ENCODE data around the gene DNAJC7. TPM values are rescaled to one million over a fixed set of nuclear protein-coding genes. Genes with fewer than 3 reads are reported as not detected.

DNAJC7 gene
- total RNA-seq, 6 donors from 2014 or later: 53.2 to 109 (median 73.5) TPM

- DNase-seq: peak in 1 of 2 donors; percentile 91
- Histone ChIP-seq H3K27me3 (no peaks in the 10 kb centered on the region), H3K27ac (peak overlapping the region; percentile 83 to 92 (median 90)), H3K36me3 (peaks cover 0 to 20% (median 11%) of the 10 kb centered on the region in 4 donors), H3K4me3 (peak overlapping the region; percentile 12 to 73 (median 68)), H3K4me1 (peaks cover 17 to 51% (median 32%) of the 10 kb centered on the region in 4 donors), H3K9me3 (no peaks in the 10 kb centered on the region)
- ATAC-seq (ENCODE audit: low FRiP score in 2 of 2): peak; percentile 41 to 83
- TF ChIP-seq POLR2A (IDR thresholded peaks at IDR 0.05) (no peak), EP300 (IDR thresholded peaks at IDR 0.05) (no peak), CTCF (IDR thresholded peaks at IDR 0.05) (peak in 1 of 6 experiments; percentile 6), POLR2AphosphoS5 (IDR thresholded peaks at IDR 0.05) (no peak)
- 7 to 11% methylated on average over 18 of the region's 18 CpGs for WGBS, 2 donors
Measured at GRCh38 chr17:41965694-41966462, 51.4 kb downstream of the DNAJC7 start.

GRCh38 chr17:41962768-41963434 lies 54.3 kb downstream of the DNAJC7 start:
- Histone ChIP-seq H3K4me1 (peaks cover 15 to 28% (median 21%) of the 10 kb centered on the region in 4 donors), H3K4me3 (no peak overlapping the region), H3K27me3 (no peaks in the 10 kb centered on the region), H3K27ac (no peak overlapping the region), H3K36me3 (no peaks in the 10 kb centered on the region), H3K9me3 (no peaks in the 10 kb centered on the region)
- 25 to 26% methylated on average over 4 to 9 of the region's 9 CpGs for WGBS, 2 donors
- DNase-seq (peak in 1 of 2 donors; percentile 66), ATAC-seq (ENCODE audit: low FRiP score in 2 of 2) (peak in 1 of 2 donors; percentile 47)
- no peak for TF ChIP-seq EP300 (IDR thresholded peaks at IDR 0.05)
- TF ChIP-seq CTCF (IDR thresholded peaks at IDR 0.05): peak; percentile 74 to 88 (median 82)

DNA sequence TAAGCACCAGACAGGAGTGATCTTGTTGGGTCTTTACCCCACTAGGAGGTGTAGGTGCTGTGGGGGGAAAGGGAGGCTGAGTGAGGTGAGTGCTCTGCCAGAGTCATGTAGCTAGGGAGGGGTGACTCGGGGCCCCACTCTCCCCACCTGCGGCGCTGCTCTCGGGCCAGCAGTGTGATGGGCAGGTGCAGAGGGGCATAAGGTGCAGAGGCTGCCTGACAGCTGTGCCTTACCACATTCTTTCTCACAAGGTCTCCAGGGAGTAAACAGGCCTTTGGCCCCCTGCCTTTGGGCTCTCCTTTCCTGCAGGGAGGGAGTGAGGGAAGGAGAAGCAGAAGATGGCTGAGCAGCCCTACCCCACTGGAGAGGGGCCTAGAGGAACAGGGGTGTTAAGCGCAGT lies 55.1 kb downstream of the DNAJC7 start:
- Histone ChIP-seq H3K27me3 (no peaks in the 10 kb centered on the region), H3K4me3 (no peak overlapping the region), H3K36me3 (no peaks in the 10 kb centered on the region), H3K4me1 (peaks cover 8 to 20% (median 14%) of the 10 kb centered on the region in 4 donors), H3K27ac (no peak overlapping the region), H3K9me3 (no peaks in the 10 kb centered on the region)
- TF ChIP-seq POLR2AphosphoS5 (IDR thresholded peaks at IDR 0.05) (no peak), CTCF (IDR thresholded peaks at IDR 0.05) (no peak), EP300 (IDR thresholded peaks at IDR 0.05) (no peak), POLR2A (IDR thresholded peaks at IDR 0.05) (no peak)
- WGBS, 2 donors: 84 to 93% methylated on average over 5 of the region's 5 CpGs
- no peak for ATAC-seq (ENCODE audit: low FRiP score in 2 of 2)
- no peak for DNase-seq

- 63 to 68% methylated on average over 13 to 17 of the region's 17 CpGs for WGBS, 2 donors
- Histone ChIP-seq H3K9me3 (no peaks in the 10 kb centered on the region), H3K27me3 (no peaks in the 10 kb centered on the region), H3K36me3 (no peaks in the 10 kb centered on the region), H3K4me1 (peaks cover 0 to 5% (median 2%) of the 10 kb centered on the region in 4 donors), H3K27ac (no peak overlapping the region), H3K4me3 (no peak overlapping the region)
- DNase-seq (peak; percentile 36 to 73), ATAC-seq (ENCODE audit: low FRiP score in 2 of 2) (peak; percentile 12 to 35)
- TF ChIP-seq POLR2AphosphoS5 (IDR thresholded peaks at IDR 0.05): no peak
- peak in 3 of 6 experiments; percentile 12 to 37 (median 34) for TF ChIP-seq CTCF (IDR thresholded peaks at IDR 0.05)
Measured at GRCh38 chr17:41959336-41960095, 57.7 kb downstream of the DNAJC7 start.

Measured in upper lobe of left lung (tissue), 6 donors.